Measurements from ENCODE around the gene PRX. TPM values are rescaled to one million over a fixed set of nuclear protein-coding genes. Genes with fewer than 3 reads are reported as not detected.

The PRX gene
- total and polyA plus RNA-seq, 2 of the 13 experiments (the other 11 are each of a cell fraction or from before 2014, with no cell fraction given) = 0.66 TPM

- TF ChIP-seq CBX5 (CRISPR knock-in tag; IDR thresholded peaks at IDR 0.05; ENCODE audit: borderline replicate concordance) = no peak
- peak; percentile 75 for TF ChIP-seq CTCF (CRISPR knock-in tag; IDR thresholded peaks at IDR 0.05)
Observed at GRCh38 chr19:40392894-40393517, 20.2 kb downstream of the PRX start (continued).

GRCh38 chr19:40392123-40392522, 21.1 kb downstream of the PRX start:
- BruUV-seq (replicated peaks) = no TSS peak
- WGBS (ENCODE audit: low lambda C conversion rate) = 29% methylated on average over 8 of the region's 8 CpGs
- no peak overlapping the region; the same call in 1 of the 2 replicates for H3K9ac ChIP-seq (ENCODE audit: insufficient read depth, low read depth, low read length)
- POLR2A ChIA-PET = no interaction called here
- H3K4me1 ChIP-seq (ENCODE audit: insufficient read depth, low read length) = no peaks in the 10 kb centered on the region
- DNase-seq (ENCODE audit: low spot score) = no peak
- in situ Hi-C loops (cut with HindIII; ENCODE audit: extremely low pct_ligation_motif_present, low pct_unique_long_range_greater_than_20kb) = no loop called here
- no peaks in the 10 kb centered on the region for H3K79me2 ChIP-seq (ENCODE audit: insufficient read depth, low read length)
- H2AFZ ChIP-seq (ENCODE audit: low read length) = no peak overlapping the region
- no peak for FAIRE-seq
- intact Hi-C loops (cut with micrococcal nuclease; ENCODE audit: unreplicated experiment) = loop anchor here (5.0 kb wide), 1 partner anchor 85 kb away; no protein-coding TSS in a partner anchor
- H4K20me1 ChIP-seq (ENCODE audit: insufficient read depth, low read length) = no peaks in the 10 kb centered on the region
- H3K4me2 ChIP-seq (ENCODE audit: low read depth, low read length) = no peak overlapping the region
- ATAC-seq = no peak
- H3K4me3 ChIP-seq (replicated peaks in 1 of 3; ENCODE audit: insufficient read depth in 1 of 3, low read depth in 2 of 3, low read length in 3 of 3) = no peak overlapping the region
- no peak for TF ChIP-seq SATB2 (CRISPR knock-in tag; IDR thresholded peaks at IDR 0.05)
- TF ChIP-seq SRY (CRISPR knock-in tag; IDR thresholded peaks at IDR 0.05) = no peak
- no peak for TF ChIP-seq PRDM10 (CRISPR knock-in tag; IDR thresholded peaks at IDR 0.05; ENCODE audit: low read depth)
- no peak for TF ChIP-seq ZFX (CRISPR knock-in tag; IDR thresholded peaks at IDR 0.05; ENCODE audit: low read depth)
- TF ChIP-seq EEA1 (CRISPR knock-in tag; IDR thresholded peaks at IDR 0.05; ENCODE audit: borderline replicate concordance) = no peak
- TF ChIP-seq ZNF329 (CRISPR knock-in tag; IDR thresholded peaks at IDR 0.05; ENCODE audit: low read depth) = no peak
- TF ChIP-seq ZNF253 (CRISPR knock-in tag; IDR thresholded peaks at IDR 0.05; ENCODE audit: borderline replicate concordance) = no peak
- TF ChIP-seq KLF13 (CRISPR knock-in tag; IDR thresholded peaks at IDR 0.05) = no peak
- TF ChIP-seq FOXJ3 (CRISPR knock-in tag; IDR thresholded peaks at IDR 0.05; ENCODE audit: borderline replicate concordance) = no peak
- no peak for TF ChIP-seq REXO4 (CRISPR knock-in tag; IDR thresholded peaks at IDR 0.05; ENCODE audit: borderline replicate concordance)
- no peaks in the 10 kb centered on the region for H3K9me3 ChIP-seq (ENCODE audit: low read length)
- H3K27ac ChIP-seq (ENCODE audit: extremely low read length, insufficient read depth, low read length) = no peak overlapping the region
- CTCF ChIA-PET (ENCODE audit: low intra/inter-chr PET ratio, low total read pairs) = no interaction called here
- H3K36me3 ChIP-seq (replicated peaks in 1 of 2; ENCODE audit: control insufficient read depth in 1 of 2, insufficient read depth in 2 of 2, low read length in 2 of 2) = no peaks in the 10 kb centered on the region
- H3K27me3 ChIP-seq (ENCODE audit: control insufficient read depth in 1 of 2, insufficient read depth in 2 of 2, low read length in 2 of 2) = peaks cover 10 to 36% of the 10 kb centered on the region in 2 experiments; a peak in 4 of 5 replicates

Measured in HepG2 (cell line).